ENCODE data around the gene DAG1.

DNA sequence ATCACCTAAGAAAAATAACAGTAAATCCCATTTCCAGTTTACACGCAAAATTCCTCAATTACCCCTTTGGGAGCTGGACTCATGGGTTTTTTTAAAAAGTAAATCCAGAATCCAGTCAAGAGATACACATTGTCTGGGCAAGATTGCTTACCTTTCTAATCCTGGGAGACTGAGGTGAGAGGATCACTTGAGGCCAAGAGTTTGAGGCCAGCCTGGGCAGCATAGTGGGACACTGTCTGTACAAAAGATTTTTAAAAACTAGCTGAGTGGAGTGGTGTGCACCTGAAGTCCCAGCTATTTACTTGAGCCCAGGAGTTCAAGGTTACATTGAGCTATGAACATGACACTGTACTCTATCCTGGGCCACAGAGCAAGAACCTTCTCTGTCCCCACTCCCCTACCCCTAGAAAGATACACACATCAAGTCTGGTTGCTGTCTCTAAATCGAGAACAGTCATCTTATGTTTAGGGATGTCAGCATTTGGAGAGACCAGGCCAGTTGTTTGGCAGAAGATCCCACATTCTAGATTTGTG is 39.0 kb downstream of the DAG1 start:
- TF ChIP-seq, protein P1, sequence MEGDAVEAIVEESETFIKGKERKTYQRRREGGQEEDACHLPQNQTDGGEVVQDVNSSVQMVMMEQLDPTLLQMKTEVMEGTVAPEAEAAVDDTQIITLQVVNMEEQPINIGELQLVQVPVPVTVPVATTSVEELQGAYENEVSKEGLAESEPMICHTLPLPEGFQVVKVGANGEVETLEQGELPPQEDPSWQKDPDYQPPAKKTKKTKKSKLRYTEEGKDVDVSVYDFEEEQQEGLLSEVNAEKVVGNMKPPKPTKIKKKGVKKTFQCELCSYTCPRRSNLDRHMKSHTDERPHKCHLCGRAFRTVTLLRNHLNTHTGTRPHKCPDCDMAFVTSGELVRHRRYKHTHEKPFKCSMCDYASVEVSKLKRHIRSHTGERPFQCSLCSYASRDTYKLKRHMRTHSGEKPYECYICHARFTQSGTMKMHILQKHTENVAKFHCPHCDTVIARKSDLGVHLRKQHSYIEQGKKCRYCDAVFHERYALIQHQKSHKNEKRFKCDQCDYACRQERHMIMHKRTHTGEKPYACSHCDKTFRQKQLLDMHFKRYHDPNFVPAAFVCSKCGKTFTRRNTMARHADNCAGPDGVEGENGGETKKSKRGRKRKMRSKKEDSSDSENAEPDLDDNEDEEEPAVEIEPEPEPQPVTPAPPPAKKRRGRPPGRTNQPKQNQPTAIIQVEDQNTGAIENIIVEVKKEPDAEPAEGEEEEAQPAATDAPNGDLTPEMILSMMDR (IDR thresholded peaks at IDR 0.05): no peak
- TF ChIP-seq POLR2A (IDR thresholded peaks at IDR 0.05): no peak

Measured in body of pancreas (tissue), 4 donors.